ENCODE measurements around the gene CA4.
A peak's percentile ranks its signal among the peaks of the same experiment; 100 is the strongest.
"Not testable (repeated sequence)": the region's sequence is repeated elsewhere in the genome, so short reads cannot be mapped to it uniquely, and the experiment has no call there.

Gene CA4

DNA sequence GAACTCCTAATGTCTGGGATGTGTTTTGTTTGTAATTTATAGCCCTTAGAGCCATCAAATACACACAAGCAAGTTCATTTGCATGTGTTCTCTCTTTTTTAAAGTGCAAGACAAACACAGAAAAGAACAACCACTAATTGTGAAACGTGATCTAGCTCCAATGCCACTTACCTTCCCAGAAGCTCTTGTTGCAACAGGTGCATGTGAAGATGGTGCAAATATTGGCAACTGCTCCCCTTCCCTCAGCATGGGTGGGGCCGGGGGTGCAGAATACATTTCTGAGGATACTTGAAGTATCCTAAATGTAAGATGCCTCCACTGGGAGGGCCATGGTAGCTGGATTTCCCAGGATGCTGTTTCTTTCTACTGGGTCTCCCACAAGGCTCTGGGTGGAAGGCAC, 28.4 kb downstream of the CA4 start:
- DNase-seq, result not testable (repeated sequence)

DNA sequence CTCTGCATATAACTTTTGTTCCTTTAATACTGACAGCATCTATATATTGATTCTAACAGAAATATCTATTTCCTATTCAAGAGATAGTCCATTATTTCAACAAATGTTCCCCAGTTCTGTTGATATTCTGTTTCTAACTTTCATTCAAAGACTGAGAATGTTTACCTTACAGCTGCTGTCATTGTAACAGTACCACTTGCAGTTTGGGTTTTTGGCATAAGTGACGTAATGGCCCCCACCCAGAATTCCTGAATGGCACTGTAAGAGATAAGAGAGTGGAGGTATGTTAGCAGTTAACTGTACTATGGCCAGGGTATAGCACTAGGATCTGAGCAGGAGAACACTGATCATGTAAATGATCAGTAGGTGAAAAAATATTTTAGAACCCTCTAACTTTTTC, 30.6 kb downstream of the CA4 start:
- not testable (repeated sequence) for DNase-seq

DNA sequence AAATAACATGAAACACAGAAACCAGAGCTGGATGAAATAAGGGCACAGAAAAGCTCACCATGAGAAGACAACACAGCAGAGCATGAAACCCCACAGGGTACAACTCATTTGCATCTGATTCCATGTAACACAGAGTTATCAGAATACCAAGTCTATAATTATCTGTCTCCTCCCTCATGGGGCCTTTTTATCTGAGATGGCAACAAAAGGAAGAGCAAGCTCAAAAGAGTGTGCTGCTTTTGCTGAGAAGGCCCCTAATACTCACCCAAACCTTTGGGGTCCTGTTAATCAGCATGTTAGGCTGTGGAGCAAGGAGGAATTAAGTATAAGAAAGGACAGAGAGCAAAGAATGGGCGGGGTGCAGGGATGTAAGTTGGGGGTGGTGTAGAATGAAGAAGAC, 36.6 kb downstream of the CA4 start:
- DNase-seq, result not testable (repeated sequence)

DNA sequence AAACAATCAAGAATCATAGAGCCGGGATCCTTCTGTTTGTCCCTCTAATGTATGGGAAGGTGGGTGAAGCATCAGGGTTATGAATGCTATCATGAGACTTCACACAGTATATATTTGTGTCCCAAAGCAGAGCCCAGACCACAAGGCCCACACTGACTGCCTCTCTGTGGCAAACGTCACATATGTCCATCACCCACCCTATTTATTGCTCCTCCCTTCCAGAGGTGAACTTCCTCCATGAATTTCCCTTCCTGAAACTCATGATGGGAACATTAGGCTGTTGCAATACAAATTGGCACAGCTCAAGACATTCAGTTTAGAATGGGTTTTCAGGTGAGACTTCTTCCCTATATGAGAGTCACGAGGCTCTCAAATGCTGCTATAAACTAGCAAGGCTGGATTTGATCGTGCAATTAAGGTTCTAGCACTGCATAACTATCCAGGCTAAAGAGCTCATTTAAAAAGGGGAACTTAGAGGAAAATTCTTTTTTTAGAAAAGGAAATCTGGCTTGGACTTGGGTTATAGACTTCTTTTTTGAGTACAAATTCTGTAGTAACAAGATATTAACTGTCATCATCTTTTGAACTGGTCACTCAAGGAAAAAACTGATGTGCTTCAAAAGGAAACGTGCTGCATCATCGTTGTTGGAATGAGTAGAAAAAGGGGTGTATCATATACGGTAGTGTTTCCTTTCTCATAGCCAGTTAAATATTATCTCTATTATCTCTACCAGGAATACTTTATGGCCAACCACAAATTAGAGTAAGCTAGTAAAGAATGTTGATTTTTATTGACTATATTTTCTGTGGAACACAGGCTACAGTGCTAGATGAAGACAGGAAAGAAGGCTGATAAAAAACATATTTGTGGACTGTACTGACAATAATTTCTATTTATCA, 37.3 kb downstream of the CA4 start:
- DNase-seq, result peak; percentile 52

DNA sequence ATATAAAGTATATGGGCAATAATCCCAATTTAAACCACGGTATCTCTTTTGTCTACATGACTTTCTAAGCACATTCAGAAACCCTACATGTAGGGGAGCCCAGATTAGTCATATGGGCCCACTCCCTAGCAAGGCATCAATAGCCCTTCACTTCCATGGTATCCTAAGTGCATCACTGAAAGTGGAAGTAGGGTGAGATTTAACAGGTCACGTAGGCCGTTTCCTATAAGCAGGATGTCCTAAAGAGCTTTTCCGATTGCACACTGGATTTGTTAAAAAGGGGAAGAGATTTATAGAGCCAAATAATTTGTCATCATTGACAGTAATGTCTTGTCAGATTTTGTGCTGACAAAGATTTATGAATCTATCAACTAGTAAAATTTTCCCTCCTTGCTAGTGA, 39.0 kb downstream of the CA4 start:
- DNase-seq, result no peak

DNA sequence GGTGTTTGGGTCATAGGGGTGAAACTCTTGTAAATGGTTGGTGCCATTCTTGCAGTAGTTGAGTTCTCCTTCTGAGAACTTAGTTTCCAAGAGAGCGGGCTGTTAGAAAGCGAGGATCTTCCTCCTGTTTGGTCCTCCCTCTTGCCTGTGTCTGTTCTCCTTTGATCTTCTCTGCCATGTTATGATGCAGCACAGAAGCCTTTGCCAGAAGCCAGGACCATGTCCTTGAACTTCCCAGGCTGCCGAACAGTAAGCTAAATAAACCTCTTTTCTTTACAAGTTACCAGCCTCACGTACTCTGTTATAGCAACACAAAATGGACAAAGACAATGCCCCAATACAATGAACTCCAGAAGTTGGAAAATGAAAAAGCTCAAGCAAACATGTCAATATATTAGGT, 40.3 kb downstream of the CA4 start:
- not testable (repeated sequence) for DNase-seq

DNA sequence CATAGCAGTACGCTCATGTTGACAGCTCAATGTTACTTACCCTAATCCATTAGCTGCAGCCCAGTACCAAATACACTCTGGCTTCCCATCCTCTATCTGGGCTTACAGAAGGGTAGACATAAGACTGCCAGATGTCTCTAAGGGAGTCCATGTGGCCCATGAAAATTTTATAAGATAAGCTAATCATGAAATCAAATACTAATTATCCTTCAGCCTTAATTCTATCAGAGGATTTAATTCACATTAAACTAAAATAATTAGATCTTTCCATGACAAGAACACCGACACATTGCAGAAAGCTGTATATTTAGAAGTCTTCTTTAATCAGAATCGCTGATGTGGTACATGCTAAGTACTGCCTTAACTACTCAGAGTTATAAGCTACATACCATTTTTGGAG, 43.3 kb downstream of the CA4 start:
- DNase-seq, result not testable (repeated sequence)

DNA sequence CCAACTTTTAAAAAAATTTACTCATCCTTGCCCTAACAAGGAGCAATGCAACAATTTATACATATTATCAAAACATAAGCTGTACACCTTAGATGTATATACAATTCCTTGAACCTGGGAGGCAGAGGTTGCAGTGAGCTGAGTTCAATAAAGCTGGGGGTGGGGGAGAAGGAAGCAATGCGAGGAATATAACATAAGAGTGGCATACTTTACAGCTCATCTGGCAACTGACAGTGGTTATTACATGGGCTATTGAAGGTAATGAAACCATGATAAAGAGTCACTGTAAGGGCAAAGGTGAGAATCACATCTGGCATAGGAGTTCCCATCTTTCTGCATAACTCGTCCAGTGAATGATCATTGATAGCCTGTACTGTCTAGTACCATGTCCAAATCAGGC, 43.7 kb downstream of the CA4 start:
- DNase-seq, result no peak

DNA sequence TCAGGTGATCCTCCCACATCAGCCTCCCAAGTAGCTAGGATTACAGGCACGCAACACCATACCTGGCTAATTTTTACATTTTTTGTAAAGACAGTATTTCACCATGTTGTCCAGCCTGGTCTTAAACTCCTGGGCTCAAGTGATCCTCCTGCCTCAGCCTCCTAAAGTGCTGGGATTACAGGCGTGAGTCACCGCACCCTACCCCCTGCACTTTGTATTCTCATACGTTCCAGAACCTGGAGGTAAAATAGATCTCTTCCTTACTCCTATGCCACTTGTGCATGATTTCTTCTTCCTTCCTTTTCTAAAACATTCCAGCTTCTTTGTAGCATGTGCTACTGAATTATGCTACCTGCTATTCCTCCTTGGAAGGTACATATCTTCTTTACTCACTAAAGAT, 44.4 kb downstream of the CA4 start:
- DNase-seq, result not testable (repeated sequence)

DNA sequence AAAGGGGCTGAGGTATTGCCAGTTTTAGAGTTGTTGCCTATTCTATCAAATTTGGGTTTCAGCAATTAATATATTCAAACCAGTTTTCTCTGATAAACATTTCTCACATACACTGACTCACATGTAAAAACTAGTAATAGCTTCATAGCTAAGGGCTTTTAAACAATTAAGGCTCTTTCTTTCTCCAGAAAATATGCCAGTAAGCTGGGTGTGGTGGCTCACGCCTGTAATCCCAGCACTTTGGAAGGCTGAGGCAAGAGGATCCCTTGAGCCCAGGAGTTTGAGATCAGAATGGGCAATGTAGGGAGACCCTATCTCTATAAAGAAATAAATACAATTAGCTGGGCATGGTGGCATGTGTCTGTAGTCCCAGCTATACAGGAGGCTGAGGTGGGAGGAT, 48.9 kb downstream of the CA4 start:
- not testable (repeated sequence) for DNase-seq

DNA sequence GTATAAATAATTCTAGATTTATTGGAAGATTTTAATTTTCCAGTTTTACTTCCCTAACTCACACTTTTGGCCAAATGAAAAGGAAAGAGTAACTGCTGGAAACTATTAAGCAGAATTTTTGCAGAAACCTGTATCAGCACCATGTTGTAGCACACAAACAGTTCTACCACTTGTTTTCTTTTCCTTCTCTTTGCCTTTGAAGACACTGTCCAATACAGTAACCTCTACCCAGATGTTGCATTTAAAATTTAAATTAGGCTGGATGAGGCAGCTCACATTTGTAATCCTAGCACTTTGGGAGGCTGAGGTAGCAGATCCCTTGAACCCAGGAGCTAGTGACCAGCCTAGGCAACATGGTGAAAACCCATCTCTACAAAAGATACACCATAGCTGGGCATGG, 56.0 kb downstream of the CA4 start:
- DNase-seq, result not testable (repeated sequence)

DNA sequence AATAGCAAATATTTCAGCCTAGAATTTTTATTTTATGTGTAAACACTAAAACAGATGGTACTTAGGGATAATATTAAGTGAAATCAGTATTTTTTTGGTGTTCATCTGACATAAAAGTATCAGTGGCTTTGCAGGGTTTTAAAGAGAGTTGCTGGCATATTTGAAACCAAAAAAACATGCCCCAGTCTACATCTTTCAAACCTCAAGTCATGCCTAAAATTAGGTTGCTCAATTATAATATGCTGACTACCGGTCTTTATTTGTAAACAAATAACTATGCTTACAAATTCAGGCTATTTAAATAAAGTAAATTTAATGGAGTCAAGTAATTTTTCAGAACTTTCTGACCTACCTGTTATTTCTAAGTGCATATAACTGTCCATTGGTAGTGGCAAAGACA, 58.5 kb downstream of the CA4 start:
- not testable (repeated sequence) for DNase-seq
